ENCODE measurements around the gene DPPA5. TPM values are rescaled to one million over a fixed set of nuclear protein-coding genes. Genes with fewer than 3 reads are reported as not detected.

DPPA5 gene
- total and polyA plus RNA-seq, 7 donors, result not detected

- H3K27ac ChIP-seq, result no peak overlapping the region
- no peaks in the 10 kb centered on the region for H3K27me3 ChIP-seq (ENCODE audit: insufficient read depth in 3 of 3, low read length in 2 of 3)
- H3K4me3 ChIP-seq, result no peak overlapping the region
- intact Hi-C loops (cut with DNase I), result no loop called here
- DNase-seq (no peak), ATAC-seq (no peak)
- no peaks in the 10 kb centered on the region for H3K9me3 ChIP-seq
- no peaks in the 10 kb centered on the region for H3K4me1 ChIP-seq
- no peak for TF ChIP-seq CTCF (IDR thresholded peaks at IDR 0.05)
- no peaks in the 10 kb centered on the region for H3K36me3 ChIP-seq (ENCODE audit: insufficient read depth in 1 of 2, low read depth in 1 of 2)
- 75 to 80% (median 77%) methylated on average over 10 of the region's 10 CpGs for WGBS, 3 donors
Observed at GRCh38 chr6:73372516-73372915, 18.4 kb upstream of the DPPA5 start.

GRCh38 chr6:73371984-73372383 lies 17.9 kb upstream of the DPPA5 start:
- no peak overlapping the region for H3K27ac ChIP-seq
- H3K36me3 ChIP-seq (ENCODE audit: insufficient read depth in 1 of 2, low read depth in 1 of 2), result no peaks in the 10 kb centered on the region
- no peaks in the 10 kb centered on the region for H3K27me3 ChIP-seq (ENCODE audit: insufficient read depth in 3 of 3, low read length in 2 of 3)
- H3K4me3 ChIP-seq, result no peak overlapping the region
- ATAC-seq (no peak), DNase-seq (no peak)
- 96 to 97% (median 97%) methylated on average over 4 of the region's 4 CpGs for WGBS, 3 donors
- H3K9me3 ChIP-seq, result no peaks in the 10 kb centered on the region
- intact Hi-C loops (cut with DNase I), result no loop called here
- H3K4me1 ChIP-seq, result no peaks in the 10 kb centered on the region
- TF ChIP-seq CTCF (IDR thresholded peaks at IDR 0.05), result no peak

- Histone ChIP-seq H3K4me1 (no peaks in the 10 kb centered on the region), H3K9me3 (no peaks in the 10 kb centered on the region), H3K36me3 (ENCODE audit: insufficient read depth in 1 of 2, low read depth in 1 of 2) (no peaks in the 10 kb centered on the region), H3K27me3 (ENCODE audit: insufficient read depth in 3 of 3, low read length in 2 of 3) (no peaks in the 10 kb centered on the region), H3K4me3 (no peak within 1 kb of the TSS), H3K27ac (no peak within 1 kb of the TSS)
- WGBS, 3 donors, result 97% methylated on average over 36 of the region's 36 CpGs
- TF ChIP-seq CTCF (IDR thresholded peaks at IDR 0.05), result no peak
- intact Hi-C loops (cut with DNase I), result no loop called here
- no peak for ATAC-seq
- no peak for DNase-seq
Observed at GRCh38 chr6:73369563-73369962, 15.5 kb upstream of the DPPA5 start, which contains the start of gene OOEP. Gene OOEP, minus strand, starts transcription at chr6:73369897. Its CDS starts 105 bp downstream, at chr6:73369792.

GRCh38 chr6:73369157-73369556 lies 15.1 kb upstream of the DPPA5 start:
- H3K36me3 ChIP-seq (ENCODE audit: insufficient read depth in 1 of 2, low read depth in 1 of 2), result no peaks in the 10 kb centered on the region
- no peak for ATAC-seq
- no peaks in the 10 kb centered on the region for H3K4me1 ChIP-seq
- DNase-seq, result no peak
- no peak overlapping the region for H3K27ac ChIP-seq
- H3K9me3 ChIP-seq, result no peaks in the 10 kb centered on the region
- H3K27me3 ChIP-seq (ENCODE audit: insufficient read depth in 3 of 3, low read length in 2 of 3), result no peaks in the 10 kb centered on the region
- no peak for TF ChIP-seq CTCF (IDR thresholded peaks at IDR 0.05)
- WGBS, 3 donors, result 94 to 96% (median 95%) methylated on average over 14 of the region's 14 CpGs
- intact Hi-C loops (cut with DNase I), result no loop called here
- no peak overlapping the region for H3K4me3 ChIP-seq

GRCh38 chr6:73368675-73369074 lies 14.6 kb upstream of the DPPA5 start:
- ATAC-seq (no peak), DNase-seq (no peak)
- Histone ChIP-seq H3K27ac (no peak overlapping the region), H3K9me3 (no peaks in the 10 kb centered on the region), H3K36me3 (ENCODE audit: insufficient read depth in 1 of 2, low read depth in 1 of 2) (no peaks in the 10 kb centered on the region), H3K4me3 (no peak overlapping the region), H3K27me3 (ENCODE audit: insufficient read depth in 3 of 3, low read length in 2 of 3) (no peaks in the 10 kb centered on the region), H3K4me1 (no peaks in the 10 kb centered on the region)
- intact Hi-C loops (cut with DNase I), result no loop called here
- TF ChIP-seq CTCF (IDR thresholded peaks at IDR 0.05), result no peak
- 90 to 94% (median 91%) methylated on average over 4 of the region's 4 CpGs for WGBS, 3 donors
